A549 treated with AZD9567 at 1 μM for 4 hours (cell line): ENCODE data around the gene DPP3. TPM values are rescaled to one million over a fixed set of nuclear protein-coding genes. Genes with fewer than 3 reads are reported as not detected.

Experiments used
- total RNA-seq: library from RNA; stranded (reverse); fragments of 200-300 nt; extraction: Qiagen RNA extraction; gene quantifications from 5 replicates; pipeline ENCODE4 v1.2.3, GENCODE V29; 2022; ENCODE audit not compliant: insufficient read depth

Gene DPP3, protein sequence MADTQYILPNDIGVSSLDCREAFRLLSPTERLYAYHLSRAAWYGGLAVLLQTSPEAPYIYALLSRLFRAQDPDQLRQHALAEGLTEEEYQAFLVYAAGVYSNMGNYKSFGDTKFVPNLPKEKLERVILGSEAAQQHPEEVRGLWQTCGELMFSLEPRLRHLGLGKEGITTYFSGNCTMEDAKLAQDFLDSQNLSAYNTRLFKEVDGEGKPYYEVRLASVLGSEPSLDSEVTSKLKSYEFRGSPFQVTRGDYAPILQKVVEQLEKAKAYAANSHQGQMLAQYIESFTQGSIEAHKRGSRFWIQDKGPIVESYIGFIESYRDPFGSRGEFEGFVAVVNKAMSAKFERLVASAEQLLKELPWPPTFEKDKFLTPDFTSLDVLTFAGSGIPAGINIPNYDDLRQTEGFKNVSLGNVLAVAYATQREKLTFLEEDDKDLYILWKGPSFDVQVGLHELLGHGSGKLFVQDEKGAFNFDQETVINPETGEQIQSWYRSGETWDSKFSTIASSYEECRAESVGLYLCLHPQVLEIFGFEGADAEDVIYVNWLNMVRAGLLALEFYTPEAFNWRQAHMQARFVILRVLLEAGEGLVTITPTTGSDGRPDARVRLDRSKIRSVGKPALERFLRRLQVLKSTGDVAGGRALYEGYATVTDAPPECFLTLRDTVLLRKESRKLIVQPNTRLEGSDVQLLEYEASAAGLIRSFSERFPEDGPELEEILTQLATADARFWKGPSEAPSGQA
- 51.3 to 93.2 TPM (median 55.9 TPM) in 5 replicates for total RNA-seq

DNA sequence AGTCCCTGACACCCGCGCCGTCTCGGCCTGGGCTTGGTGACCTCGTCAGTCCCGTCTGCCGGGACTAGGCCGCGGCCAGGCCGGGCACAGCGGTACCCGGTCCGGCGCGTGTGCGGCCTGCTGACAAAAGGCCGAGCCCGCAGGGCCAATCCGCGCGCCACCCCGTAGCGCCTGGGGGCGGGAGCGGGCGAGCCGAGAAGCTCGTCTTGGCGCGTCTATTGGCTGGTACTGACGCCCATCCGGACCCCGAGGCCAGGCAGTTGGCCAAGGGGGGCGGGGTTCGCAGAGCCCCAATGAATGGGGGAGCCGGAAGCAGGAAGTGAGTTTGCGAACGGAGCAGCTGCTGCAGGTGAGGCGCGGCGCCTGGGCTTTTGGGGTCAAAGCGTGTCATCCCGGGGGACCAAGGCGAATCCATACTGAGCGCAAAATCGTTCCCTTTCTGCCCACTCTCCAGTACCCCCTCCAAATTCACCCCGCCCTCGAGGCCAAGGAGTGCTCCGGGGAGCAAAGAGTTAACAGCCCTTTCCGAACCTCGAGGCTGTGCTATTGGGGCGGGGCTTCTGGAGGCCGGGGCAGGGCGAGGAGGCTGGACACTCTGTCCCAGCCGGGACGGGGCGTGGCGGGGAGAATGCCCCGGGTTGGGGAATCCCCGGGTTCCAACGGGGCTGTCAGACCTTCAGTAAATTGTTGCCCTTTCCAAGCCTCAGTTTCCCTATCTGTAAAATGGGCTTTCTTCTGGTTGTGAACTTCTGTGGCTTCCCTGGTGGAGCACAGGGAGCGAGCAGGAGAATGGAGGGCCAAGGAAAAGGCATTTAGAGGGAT, at the start of gene DPP3:
TSS of gene DPP3 (plus strand) at position 318 of the 822 bp plus-strand sequence. CDS start 1,767 bp downstream, outside the sequence.

DNA sequence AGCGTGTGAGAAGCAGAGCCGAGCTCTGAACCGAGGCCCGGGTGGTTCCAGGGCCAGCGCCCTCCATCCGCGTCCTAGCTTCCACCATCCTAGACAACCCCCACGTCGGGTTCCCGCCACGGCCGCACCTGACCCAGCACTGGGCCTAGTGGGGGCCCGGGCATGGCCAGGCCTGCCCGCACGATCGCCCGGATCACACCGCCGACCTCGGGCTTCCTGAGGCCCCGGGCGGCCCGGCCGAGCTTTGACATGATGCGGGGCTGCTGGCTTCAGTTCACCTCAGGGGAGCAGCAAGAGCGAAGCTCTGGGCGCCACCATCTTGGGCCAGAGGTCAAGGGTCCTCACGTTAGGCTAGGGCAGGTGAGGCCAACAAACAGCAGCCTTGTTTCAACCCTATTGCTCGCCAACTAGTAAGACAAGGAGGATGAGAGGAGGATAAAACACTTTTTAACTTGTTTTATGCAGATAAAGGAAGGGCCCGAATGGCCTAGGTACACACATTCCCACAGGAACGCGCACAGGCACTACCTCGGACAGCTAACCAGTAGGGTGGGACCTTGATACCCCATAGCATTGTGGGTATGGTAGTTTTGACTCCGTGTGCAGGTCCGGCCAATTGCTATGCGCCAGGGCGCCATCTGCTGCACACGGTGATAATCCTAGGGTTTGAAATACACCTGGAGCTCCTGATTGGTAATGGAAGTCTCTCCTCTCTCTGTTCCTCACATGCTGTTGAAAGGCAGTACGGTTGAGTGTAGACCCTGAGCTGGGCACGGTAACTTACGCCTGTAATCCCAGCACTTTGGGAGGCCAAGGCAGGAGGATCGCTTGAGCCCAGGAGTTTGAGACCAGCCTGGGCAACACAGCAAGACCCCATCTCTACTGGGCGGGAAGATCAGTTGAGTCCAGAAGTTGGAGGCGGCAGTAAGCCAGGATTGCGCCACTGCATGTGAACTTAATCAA, 41.4 kb upstream of the DPP3 start, which contains the start of gene MRPL11:
TSS of gene MRPL11 (minus strand) at position 345 of the 963 bp plus-strand sequence. CDS start at position 251, 94 bp downstream.

DNA sequence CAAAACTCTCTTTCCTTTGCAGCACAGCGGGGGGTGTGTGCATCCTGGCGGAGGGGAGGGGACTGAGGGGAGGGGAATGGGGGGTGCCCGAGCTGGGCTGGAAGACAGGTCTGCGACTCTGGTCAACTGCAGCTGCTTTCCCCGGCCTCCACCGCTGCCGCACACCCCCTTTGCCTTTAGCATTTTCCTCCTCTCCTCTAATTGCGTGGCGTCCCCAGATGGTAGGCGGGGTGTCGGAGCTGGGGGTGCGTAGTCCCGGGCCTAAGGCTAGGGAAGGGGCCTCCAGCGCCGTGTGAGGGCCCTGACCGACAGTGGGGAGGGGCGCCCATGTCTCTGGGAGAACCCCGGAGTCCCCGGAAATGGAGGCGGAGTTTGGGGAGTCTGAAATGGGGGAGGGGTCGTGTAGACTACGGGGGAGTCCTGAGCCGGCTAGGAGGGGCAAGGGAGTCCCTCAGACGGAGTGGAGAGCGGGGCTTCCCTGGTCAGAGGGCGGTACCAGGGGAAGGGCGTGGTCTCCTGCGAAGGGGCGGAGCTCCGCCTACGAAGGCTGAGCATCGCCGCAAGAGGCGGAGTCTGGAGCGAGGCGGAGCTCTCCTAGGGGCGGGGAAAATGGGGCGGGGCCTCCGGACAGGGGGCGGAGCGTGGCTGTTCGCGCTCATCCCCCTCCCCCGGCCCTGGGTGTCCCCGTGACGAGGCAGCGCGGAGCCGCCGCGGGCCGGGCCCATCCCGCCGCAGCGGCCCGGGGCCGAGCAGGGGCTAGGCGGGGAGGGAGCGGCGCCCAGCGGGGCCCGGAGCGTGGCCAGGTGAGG, 13.8 kb upstream of the DPP3 start, which contains the start of gene PELI3:
TSS of gene PELI3 (plus strand) at position 681 of the 809 bp plus-strand sequence. CDS start 1,224 bp downstream, outside the sequence.

DNA sequence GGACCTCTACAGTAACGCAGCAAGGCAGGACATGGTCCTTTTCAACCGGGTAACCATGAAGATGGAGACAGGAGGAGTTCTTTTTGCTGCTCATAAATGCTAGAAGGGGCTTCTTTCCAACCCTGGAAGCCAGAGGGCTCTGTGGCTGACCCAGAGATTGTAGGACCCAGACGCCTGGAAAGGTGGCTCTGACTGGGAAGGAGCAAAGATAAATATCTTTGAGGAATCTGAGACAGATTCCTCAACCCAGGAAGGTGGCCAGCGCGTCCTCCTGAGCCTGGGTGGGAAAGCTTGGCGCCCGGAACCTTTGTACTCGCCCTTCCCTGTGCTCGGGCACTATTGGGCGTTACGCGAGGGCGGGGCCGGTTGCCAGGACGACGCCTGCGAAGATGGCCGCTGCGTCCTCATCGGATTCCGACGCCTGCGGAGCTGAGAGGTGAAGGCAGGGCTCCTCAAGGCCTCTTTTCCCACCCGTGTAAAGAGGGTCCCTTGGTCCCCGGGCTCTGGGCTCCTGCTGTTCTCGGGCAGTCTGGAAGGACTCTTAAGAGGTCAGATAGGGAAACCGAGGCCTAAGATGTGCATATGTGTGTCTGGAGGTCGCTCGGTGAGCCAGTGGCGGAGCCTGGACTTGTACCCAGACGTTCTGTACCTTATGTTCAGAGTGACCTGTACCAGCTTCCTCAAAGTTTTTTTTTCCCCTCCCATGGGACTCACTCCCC, 30.2 kb downstream of the DPP3 start, which contains the start of gene BBS1:
TSS of gene BBS1 (plus strand) at position 365 of the 719 bp plus-strand sequence. CDS start at position 390, 25 bp downstream.

DNA sequence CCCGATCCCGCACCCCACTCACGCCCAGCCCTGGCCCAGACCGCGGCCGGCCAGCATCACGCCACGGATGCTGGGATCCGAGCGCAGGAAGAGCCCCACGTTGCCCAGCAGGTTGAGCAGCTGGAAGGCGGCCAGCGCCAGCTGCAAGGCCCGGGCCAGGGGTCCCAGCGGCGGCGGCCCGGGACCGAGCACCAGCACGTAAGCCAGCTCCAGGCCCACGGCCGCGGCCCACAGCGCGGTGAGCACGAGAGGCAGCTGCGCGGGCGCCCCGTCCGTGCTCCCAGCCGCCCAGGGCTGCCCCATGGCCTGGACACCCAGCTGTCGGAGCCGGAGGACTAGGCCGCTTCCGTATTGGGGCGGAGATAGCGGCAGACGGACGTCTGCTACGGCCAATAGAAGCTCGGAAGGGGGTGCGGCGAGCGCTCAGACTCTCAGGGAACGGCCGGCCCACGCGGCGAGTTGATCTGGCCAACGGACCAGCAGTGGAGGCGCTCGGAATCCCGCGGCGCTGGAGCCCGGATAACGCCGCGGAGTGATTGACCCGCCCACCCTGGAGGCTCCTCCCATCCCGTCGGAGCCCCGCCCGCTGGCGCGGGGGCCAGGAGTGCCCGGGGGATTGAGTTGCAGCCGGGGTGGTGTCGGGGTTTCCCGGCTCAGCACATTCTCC, 65.6 kb downstream of the DPP3 start, which contains the start of gene ZDHHC24:
TSS of gene ZDHHC24 (minus strand) at position 348 of the 667 bp plus-strand sequence. CDS start at position 303, 45 bp downstream.

DNA sequence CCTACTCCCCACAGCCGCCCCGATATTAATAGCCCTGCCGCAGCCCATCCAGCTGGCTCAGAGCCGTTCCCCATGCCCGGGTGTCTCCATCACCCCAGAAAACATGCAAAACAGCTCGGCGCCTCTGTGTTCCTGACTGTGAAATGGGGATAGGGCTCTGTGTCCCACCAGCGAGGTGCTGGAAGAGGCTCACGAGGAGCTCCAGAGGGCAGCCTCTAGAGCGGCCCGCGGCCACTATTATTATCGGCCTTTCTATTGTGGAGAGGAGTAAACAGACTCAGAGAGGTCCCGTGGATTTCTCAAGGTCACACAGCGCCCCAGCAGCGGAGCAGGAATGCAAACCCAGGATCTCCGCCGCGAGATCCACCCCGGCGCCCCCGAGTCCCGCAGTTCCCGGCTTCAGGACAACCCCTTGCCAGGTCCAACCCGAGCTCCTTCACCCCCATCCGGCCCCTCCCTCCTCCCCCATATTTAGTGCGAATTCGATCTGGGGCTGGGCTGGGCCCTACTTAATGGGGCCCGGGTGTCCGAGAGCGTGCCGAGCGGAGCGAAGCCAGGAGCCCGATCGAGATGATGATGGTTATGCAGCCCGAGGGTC, 66.2 kb downstream of the DPP3 start, which contains the start of gene ACTN3:
TSS of gene ACTN3 (plus strand) at position 536 of the 598 bp plus-strand sequence. CDS start at position 571, 35 bp downstream.

Other genes with a start within 250 kb of the DPP3 start
- 40.0 to 50.4 TPM (median 45.9 TPM) in 5 replicates for gene KLC2, start 222.7 kb upstream of the DPP3 start, total RNA-seq
- gene RAB1B, start 211.8 kb upstream of the DPP3 start, total RNA-seq: 130 to 148 TPM (median 140 TPM) in 5 replicates
- 2.3 to 2.6 TPM (median 2.5 TPM) in 4 of 5 replicates, not detected in the other for gene CNIH2, start 202.3 kb upstream of the DPP3 start, total RNA-seq
- gene YIF1A, start 191.3 kb upstream of the DPP3 start, total RNA-seq: 113 to 127 TPM (median 120 TPM) in 5 replicates
- gene TMEM151A, start 188.5 kb upstream of the DPP3 start, total RNA-seq: 2.3 to 3.9 TPM (median 3.9 TPM) in 5 replicates
- gene CD248, start 163.4 kb upstream of the DPP3 start, total RNA-seq: 0.05 TPM in 1 of 5 replicates, not detected in the others
- gene RIN1, start 144.0 kb upstream of the DPP3 start, total RNA-seq: 22.4 to 36.2 TPM (median 33.7 TPM) in 5 replicates
- gene BRMS1, start 135.3 kb upstream of the DPP3 start, total RNA-seq: 66.1 to 97.8 TPM (median 88.3 TPM) in 5 replicates
- 14.9 to 18.3 TPM (median 16.0 TPM) in 5 replicates for gene B4GAT1, start 132.8 kb upstream of the DPP3 start, total RNA-seq
- 4.1 to 6.8 TPM (median 5.4 TPM) in 5 replicates for gene SLC29A2, start 108.7 kb upstream of the DPP3 start, total RNA-seq
- not detected in 5 replicates for gene NPAS4, start 59.4 kb upstream of the DPP3 start, total RNA-seq
- 90.1 to 116 TPM (median 112 TPM) in 5 replicates for gene MRPL11, start 41.6 kb upstream of the DPP3 start, total RNA-seq
- 4.3 to 6.1 TPM (median 5.0 TPM) in 5 replicates for gene PELI3, start 13.5 kb upstream of the DPP3 start, total RNA-seq
- 7.5 to 11.6 TPM (median 10.1 TPM) in 5 replicates for gene BBS1, start 30.2 kb downstream of the DPP3 start, total RNA-seq
- gene ZDHHC24, start 65.6 kb downstream of the DPP3 start, total RNA-seq: 10.1 to 14.3 TPM (median 13.2 TPM) in 5 replicates
- 0.03 TPM in 1 of 5 replicates, not detected in the others for gene ACTN3, start 66.5 kb downstream of the DPP3 start, total RNA-seq
- 32.5 to 37.8 TPM (median 34.1 TPM) in 5 replicates for gene CTSF, start 88.2 kb downstream of the DPP3 start, total RNA-seq
- 0.53 to 0.89 TPM (median 0.64 TPM) in 5 replicates for gene CCDC87, start 112.6 kb downstream of the DPP3 start, total RNA-seq
- 22.3 to 32.8 TPM (median 30.4 TPM) in 5 replicates for gene CCS, start 112.8 kb downstream of the DPP3 start, total RNA-seq
- 85.0 to 108 TPM (median 90.7 TPM) in 5 replicates for gene RBM14, start 136.2 kb downstream of the DPP3 start, total RNA-seq
- 133 to 182 TPM (median 142 TPM) in 5 replicates for gene RBM4, start 158.3 kb downstream of the DPP3 start, total RNA-seq
- 18.8 to 25.4 TPM (median 20.4 TPM) in 5 replicates for gene RBM4B, start 197.5 kb downstream of the DPP3 start, total RNA-seq
- 7.7 to 10.7 TPM (median 8.1 TPM) in 5 replicates for gene SPTBN2, start 248.8 kb downstream of the DPP3 start, total RNA-seq